T-helper 2 cell treated with Interferon-gamma antibody and Interleukin-4, amounts not matched to agents 5 μg/mL and 100 μg/mL, for 36 hours (primary cell): Measurements from ENCODE around the gene FKBP10.

ENCODE experiments used
- DNase-seq: peaks from one replicate; pipeline ENCODE4 v3.0.0; 2021; ENCODE audit warnings: low spot score
- H3K27ac Mint-ChIP-seq: one replicate; pipeline ENCODE4 v1.8.0; 2021; ENCODE audit warnings: mild to moderate bottlenecking, mixed read lengths
- H3K27me3 Mint-ChIP-seq: one replicate; pipeline ENCODE4 v1.8.0; 2021; ENCODE audit warnings: low read depth, mixed read lengths
- H3K36me3 Mint-ChIP-seq: one replicate; pipeline ENCODE4 v1.8.0; 2021; ENCODE audit warnings: low read depth, mixed read lengths
- H3K4me1 Mint-ChIP-seq: one replicate; pipeline ENCODE4 v1.8.0; 2021; ENCODE audit warnings: low read depth, mixed read lengths
- H3K4me3 Mint-ChIP-seq: one replicate; pipeline ENCODE4 v1.8.0; 2022; ENCODE audit warnings: mild to moderate bottlenecking, moderate library complexity, mixed read lengths
- H3K9me3 Mint-ChIP-seq: one replicate; pipeline ENCODE4 v1.8.0; 2021; ENCODE audit warnings: mixed read lengths

The FKBP10 gene

GRCh38 chr17:41810659-41811548, 1.9 kb upstream of the FKBP10 start:
- H3K36me3 Mint-ChIP-seq: no peaks in the 10 kb centered on the region
- peaks cover 14% of the 10 kb centered on the region for H3K27me3 Mint-ChIP-seq
- DNase-seq: no peak
- peaks cover 15% of the 10 kb centered on the region for H3K4me1 Mint-ChIP-seq
- peak overlapping the region; percentile 71 for H3K4me3 Mint-ChIP-seq
- no peaks in the 10 kb centered on the region for H3K9me3 Mint-ChIP-seq
- H3K27ac Mint-ChIP-seq: no peak overlapping the region

- H3K4me3 Mint-ChIP-seq: peak within 1 kb of the TSS; percentile 93
- H3K27me3 Mint-ChIP-seq: peaks cover 14% of the 10 kb centered on the region
- H3K36me3 Mint-ChIP-seq: no peaks in the 10 kb centered on the region
- peaks cover 15% of the 10 kb centered on the region for H3K4me1 Mint-ChIP-seq
- DNase-seq: peak; percentile 78
- H3K27ac Mint-ChIP-seq: peak within 1 kb of the TSS; percentile 72
- H3K9me3 Mint-ChIP-seq: no peaks in the 10 kb centered on the region
Observed at GRCh38 chr17:41811549-41812380, 1.0 kb upstream of the FKBP10 start, which contains the start of gene P3H4. Gene P3H4, minus strand, starts transcription at chr17:41811949. Its CDS starts 34 bp downstream, at chr17:41811915.

GRCh38 chr17:41813152-41813680, 412 bp downstream of the FKBP10 start:
- Mint-ChIP-seq H3K27ac (no peak overlapping the region), H3K9me3 (no peaks in the 10 kb centered on the region), H3K36me3 (no peaks in the 10 kb centered on the region), H3K4me1 (peaks cover 15% of the 10 kb centered on the region), H3K4me3 (peak overlapping the region; percentile 59), H3K27me3 (peaks cover 14% of the 10 kb centered on the region)
- no peak for DNase-seq

- H3K27me3 Mint-ChIP-seq: peaks cover 14% of the 10 kb centered on the region
- peak overlapping the region; percentile 59 for H3K4me3 Mint-ChIP-seq
- no peak for DNase-seq
- no peak overlapping the region for H3K27ac Mint-ChIP-seq
- H3K36me3 Mint-ChIP-seq: no peaks in the 10 kb centered on the region
- peaks cover 15% of the 10 kb centered on the region for H3K4me1 Mint-ChIP-seq
- H3K9me3 Mint-ChIP-seq: no peaks in the 10 kb centered on the region
Observed at GRCh38 chr17:41813699-41814124, 908 bp downstream of the FKBP10 start.

- H3K4me1 Mint-ChIP-seq: peaks cover 15% of the 10 kb centered on the region
- no peak for DNase-seq
- H3K27ac Mint-ChIP-seq: no peak overlapping the region
- H3K27me3 Mint-ChIP-seq: peaks cover 14% of the 10 kb centered on the region
- no peak overlapping the region for H3K4me3 Mint-ChIP-seq
- H3K9me3 Mint-ChIP-seq: no peaks in the 10 kb centered on the region
- H3K36me3 Mint-ChIP-seq: no peaks in the 10 kb centered on the region
Observed at GRCh38 chr17:41814195-41814594, 1.4 kb downstream of the FKBP10 start.

- Mint-ChIP-seq H3K4me3 (no peak overlapping the region), H3K4me1 (peaks cover 7% of the 10 kb centered on the region), H3K36me3 (no peaks in the 10 kb centered on the region), H3K9me3 (no peaks in the 10 kb centered on the region), H3K27ac (no peak overlapping the region), H3K27me3 (peaks cover 11% of the 10 kb centered on the region)
- DNase-seq: no peak
Observed at GRCh38 chr17:41816637-41817320, 4.0 kb downstream of the FKBP10 start.

- Mint-ChIP-seq H3K4me3 (no peak overlapping the region), H3K9me3 (no peaks in the 10 kb centered on the region), H3K36me3 (no peaks in the 10 kb centered on the region), H3K27ac (no peak overlapping the region), H3K27me3 (peaks cover 7% of the 10 kb centered on the region), H3K4me1 (peaks cover 2% of the 10 kb centered on the region)
- no peak for DNase-seq
Observed at GRCh38 chr17:41818024-41818423, 5.2 kb downstream of the FKBP10 start.

- Mint-ChIP-seq H3K36me3 (peaks cover 4% of the 10 kb centered on the region), H3K4me3 (no peak overlapping the region), H3K9me3 (no peaks in the 10 kb centered on the region), H3K27ac (no peak overlapping the region), H3K27me3 (no peaks in the 10 kb centered on the region), H3K4me1 (no peaks in the 10 kb centered on the region)
- DNase-seq: no peak
Observed at GRCh38 chr17:41821776-41822175, 9.0 kb downstream of the FKBP10 start.

GRCh38 chr17:41822216-41823140, 9.7 kb downstream of the FKBP10 start:
- Mint-ChIP-seq H3K36me3 (peaks cover 6% of the 10 kb centered on the region), H3K4me3 (no peak overlapping the region), H3K27ac (no peak overlapping the region), H3K9me3 (no peaks in the 10 kb centered on the region), H3K4me1 (no peaks in the 10 kb centered on the region), H3K27me3 (no peaks in the 10 kb centered on the region)
- DNase-seq: no peak

- no peaks in the 10 kb centered on the region for H3K4me1 Mint-ChIP-seq
- no peak overlapping the region for H3K4me3 Mint-ChIP-seq
- H3K36me3 Mint-ChIP-seq: peaks cover 6% of the 10 kb centered on the region
- H3K27ac Mint-ChIP-seq: no peak overlapping the region
- no peaks in the 10 kb centered on the region for H3K9me3 Mint-ChIP-seq
- DNase-seq: no peak
- no peaks in the 10 kb centered on the region for H3K27me3 Mint-ChIP-seq
Observed at GRCh38 chr17:41823141-41823524, 10.3 kb downstream of the FKBP10 start.

GRCh38 chr17:41823580-41823979, 10.8 kb downstream of the FKBP10 start:
- Mint-ChIP-seq H3K4me1 (no peaks in the 10 kb centered on the region), H3K9me3 (no peaks in the 10 kb centered on the region), H3K36me3 (peaks cover 6% of the 10 kb centered on the region), H3K27me3 (no peaks in the 10 kb centered on the region), H3K27ac (no peak overlapping the region), H3K4me3 (no peak overlapping the region)
- DNase-seq: no peak

GRCh38 chr17:41824086-41824485, 11.3 kb downstream of the FKBP10 start:
- DNase-seq: no peak
- Mint-ChIP-seq H3K9me3 (no peaks in the 10 kb centered on the region), H3K36me3 (peaks cover 6% of the 10 kb centered on the region), H3K4me3 (no peak overlapping the region), H3K27me3 (no peaks in the 10 kb centered on the region), H3K27ac (no peak overlapping the region), H3K4me1 (no peaks in the 10 kb centered on the region)
